Loucy (cell line): Measurements from ENCODE around the gene WWOX.

Experiments used
- H2AFZ ChIP-seq: fragments of 200-600 bp; sonication (generic); 2 replicates; pipeline ENCODE4 v1.6.0; 2016; ENCODE audit warnings: antibody characterized with exemption, mild to moderate bottlenecking, low read length, moderate library complexity
- H3F3A ChIP-seq: fragments of 200-600 bp; 2 replicates; pipeline ENCODE4 v1.6.0; 2016; ENCODE audit warnings: antibody characterized with exemption, low read depth, mild to moderate bottlenecking
- H3K27me3 ChIP-seq: fragments of 200-600 bp; sonication (generic); 2 replicates; pipeline ENCODE4 v1.6.1; 2014; ENCODE audit warnings: low read length, mild to moderate bottlenecking; ENCODE audit not compliant: insufficient read depth, poor library complexity, severe bottlenecking
- H3K36me3 ChIP-seq: fragments of 200-600 bp; sonication (generic); 2 replicates; pipeline ENCODE4 v1.6.1; 2016; ENCODE audit warnings: low read length; ENCODE audit not compliant: insufficient read depth
- H3K4me1 ChIP-seq: fragments of 200-600 bp; sonication (generic); 2 replicates; pipeline ENCODE4 v1.5.1; 2014; ENCODE audit warnings: low read length, mild to moderate bottlenecking; ENCODE audit not compliant: insufficient read depth, poor library complexity, severe bottlenecking
- H3K4me2 ChIP-seq: fragments of 200-600 bp; sonication (generic); 2 replicates; pipeline ENCODE4 v1.6.0; 2014; ENCODE audit warnings: antibody characterized with exemption, low read length, low read depth, mild to moderate bottlenecking; ENCODE audit not compliant: poor library complexity, severe bottlenecking
- H3K4me3 ChIP-seq: fragments of 200-600 bp; sonication (generic); 2 replicates; pipeline ENCODE4 v1.5.1; 2014; ENCODE audit warnings: low read length, mild to moderate bottlenecking, mixed read lengths; ENCODE audit not compliant: poor library complexity, severe bottlenecking
- H3K79me2 ChIP-seq: fragments of 200-600 bp; sonication (generic); 2 replicates; pipeline ENCODE4 v1.6.1; 2014; ENCODE audit warnings: low read length; ENCODE audit not compliant: insufficient read depth
- H3K9ac ChIP-seq: fragments of 200-600 bp; sonication (generic); 2 replicates; pipeline ENCODE4 v1.6.0; 2014; ENCODE audit warnings: mild to moderate bottlenecking, low read depth, low read length, moderate library complexity; ENCODE audit not compliant: poor library complexity, severe bottlenecking
- H3K9me2 ChIP-seq: fragments of 200-600 bp; sonication (generic); replicated peaks from 2 replicates; pipeline ENCODE4 v1.6.1; 2016; ENCODE audit warnings: low read depth, low read length, mixed read lengths
- H3K9me3 ChIP-seq: fragments of 200-600 bp; sonication (generic); 2 replicates; pipeline ENCODE4 v1.6.1; 2014; ENCODE audit warnings: mild to moderate bottlenecking, antibody characterized with exemption, low read length, low read depth; ENCODE audit not compliant: insufficient read depth
- H4K20me1 ChIP-seq: fragments of 200-600 bp; sonication (generic); 2 replicates; pipeline ENCODE4 v1.6.0; 2014; ENCODE audit warnings: antibody characterized with exemption, low read length, mild to moderate bottlenecking; ENCODE audit not compliant: insufficient read depth, poor library complexity, severe bottlenecking
- EZH2phosphoT487 ChIP-seq: fragments of 200-600 bp; IDR thresholded peaks from 2 replicates; pipeline ENCODE4 v1.6.1; 2018; ENCODE audit warnings: antibody characterized with exemption, mild to moderate bottlenecking, moderate library complexity, borderline replicate concordance
- TF ChIP-seq, protein P1 (sequence below): fragments of 200-600 bp; sonication (generic); conservative IDR thresholded peaks from 2 replicates; pipeline ENCODE4 v1.5.1; 2014; ENCODE audit warnings: mild to moderate bottlenecking, antibody characterized with exemption, low read length

WWOX gene

DNA sequence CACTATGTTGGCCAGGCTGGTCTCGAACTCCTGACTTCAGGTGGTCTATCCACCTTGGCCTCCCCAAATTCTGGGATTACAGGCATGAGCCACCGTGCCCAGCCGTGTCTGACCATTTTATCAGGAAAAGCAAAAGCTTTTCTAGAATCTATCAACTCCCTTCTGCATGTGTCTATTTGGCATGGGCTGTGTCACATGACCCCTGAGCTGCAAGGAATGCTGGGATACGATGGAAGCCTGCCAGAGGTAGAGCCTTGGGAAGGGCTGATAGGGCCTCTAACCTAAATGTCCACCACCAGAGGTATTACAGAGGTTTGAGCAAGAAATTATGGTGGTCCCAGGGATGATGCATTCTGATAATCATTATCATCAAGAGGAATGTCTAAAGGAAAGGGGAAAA is 616.2 kb downstream of the WWOX start:
- no peaks in the 10 kb centered on the region for H3F3A ChIP-seq

GRCh38 chr16:78718141-78718540 is 618.7 kb downstream of the WWOX start:
- no peaks in the 10 kb centered on the region for H3K79me2 ChIP-seq
- H3K4me3 ChIP-seq, result no peak overlapping the region
- no peaks in the 10 kb centered on the region for H3K9me3 ChIP-seq
- TF ChIP-seq EZH2phosphoT487, result no peak
- TF ChIP-seq, protein P1, sequence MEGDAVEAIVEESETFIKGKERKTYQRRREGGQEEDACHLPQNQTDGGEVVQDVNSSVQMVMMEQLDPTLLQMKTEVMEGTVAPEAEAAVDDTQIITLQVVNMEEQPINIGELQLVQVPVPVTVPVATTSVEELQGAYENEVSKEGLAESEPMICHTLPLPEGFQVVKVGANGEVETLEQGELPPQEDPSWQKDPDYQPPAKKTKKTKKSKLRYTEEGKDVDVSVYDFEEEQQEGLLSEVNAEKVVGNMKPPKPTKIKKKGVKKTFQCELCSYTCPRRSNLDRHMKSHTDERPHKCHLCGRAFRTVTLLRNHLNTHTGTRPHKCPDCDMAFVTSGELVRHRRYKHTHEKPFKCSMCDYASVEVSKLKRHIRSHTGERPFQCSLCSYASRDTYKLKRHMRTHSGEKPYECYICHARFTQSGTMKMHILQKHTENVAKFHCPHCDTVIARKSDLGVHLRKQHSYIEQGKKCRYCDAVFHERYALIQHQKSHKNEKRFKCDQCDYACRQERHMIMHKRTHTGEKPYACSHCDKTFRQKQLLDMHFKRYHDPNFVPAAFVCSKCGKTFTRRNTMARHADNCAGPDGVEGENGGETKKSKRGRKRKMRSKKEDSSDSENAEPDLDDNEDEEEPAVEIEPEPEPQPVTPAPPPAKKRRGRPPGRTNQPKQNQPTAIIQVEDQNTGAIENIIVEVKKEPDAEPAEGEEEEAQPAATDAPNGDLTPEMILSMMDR, result no peak
- no peak overlapping the region for H3K4me2 ChIP-seq
- no peaks in the 10 kb centered on the region for H4K20me1 ChIP-seq
- H2AFZ ChIP-seq, result no peak overlapping the region
- H3K27me3 ChIP-seq, result no peaks in the 10 kb centered on the region
- no peaks in the 10 kb centered on the region for H3K36me3 ChIP-seq
- no peak overlapping the region for H3K9ac ChIP-seq
- no peaks in the 10 kb centered on the region for H3K4me1 ChIP-seq
- H3K9me2 ChIP-seq, result no peaks in the 10 kb centered on the region
- H3F3A ChIP-seq, result no peaks in the 10 kb centered on the region

More for the DNA sequence above, 616.2 kb downstream of the WWOX start:
- Histone ChIP-seq H3K27me3 (no peaks in the 10 kb centered on the region), H3K9ac (no peak overlapping the region), H3K4me2 (no peak overlapping the region), H3K9me3 (no peaks in the 10 kb centered on the region), H3K9me2 (no peaks in the 10 kb centered on the region), H3K79me2 (no peaks in the 10 kb centered on the region), H2AFZ (no peak overlapping the region), H3K4me3 (no peak overlapping the region), H3K4me1 (no peaks in the 10 kb centered on the region), H4K20me1 (no peaks in the 10 kb centered on the region), H3K36me3 (no peaks in the 10 kb centered on the region)
- no peak for TF ChIP-seq EZH2phosphoT487
- TF ChIP-seq, protein P1, result no peak

- no peaks in the 10 kb centered on the region for H3K79me2 ChIP-seq
- no peaks in the 10 kb centered on the region for H3K27me3 ChIP-seq
- no peaks in the 10 kb centered on the region for H3K9me2 ChIP-seq
- no peaks in the 10 kb centered on the region for H3K4me1 ChIP-seq
- no peaks in the 10 kb centered on the region for H3K9me3 ChIP-seq
- no peak overlapping the region for H2AFZ ChIP-seq
- no peaks in the 10 kb centered on the region for H4K20me1 ChIP-seq
- H3K4me3 ChIP-seq, result no peak overlapping the region
- H3K36me3 ChIP-seq, result no peaks in the 10 kb centered on the region
- no peaks in the 10 kb centered on the region for H3F3A ChIP-seq
- no peak for TF ChIP-seq EZH2phosphoT487
- TF ChIP-seq, protein P1, result no peak
- H3K9ac ChIP-seq, result no peak overlapping the region
- no peak overlapping the region for H3K4me2 ChIP-seq
Observed at GRCh38 chr16:78720416-78720815, 621.0 kb downstream of the WWOX start.
